ENCODE results near the gene SNCAIP. TPM values are rescaled to one million over a fixed set of nuclear protein-coding genes. Genes with fewer than 3 reads are reported as not detected.

The SNCAIP gene
- 0.11 and 2.0 TPM in 2 replicates for total RNA-seq

GRCh38 chr5:122311961-122312590 lies at the start of gene SNCAIP:
Gene SNCAIP (plus strand): TSS chr5:122312237. CDS start chr5:122391135, 78,898 bp downstream.

Other genes starting within 250 kb of the SNCAIP start
- 7.9 and 37.3 TPM in 2 replicates for gene LOX, start 234.0 kb upstream of the SNCAIP start, total RNA-seq
- 0.22 and 0.39 TPM in 2 replicates for gene ZNF474, start 182.7 kb upstream of the SNCAIP start, total RNA-seq

Data from placental epithelial cell (primary cell).